AG04450 (cell line): ENCODE measurements around the gene MYL4. TPM values are rescaled to one million over a fixed set of nuclear protein-coding genes. Genes with fewer than 3 reads are reported as not detected.
"Not testable (repeated sequence)": the region's sequence is repeated elsewhere in the genome, so short reads cannot be mapped to it uniquely, and the experiment has no call there.

Experiments
- CTCF ChIA-PET: fragments of 300-600, 350-600 bp; formaldehyde crosslinking; extraction: SDS; loops from one replicate; lab custom pipeline; 2022; ENCODE audit warnings: antibody characterized with exemption, inconsistent platforms; lab: Charles Lee
- POLR2A ChIA-PET: fragments of 350-600 bp; formaldehyde crosslinking; extraction: SDS; loops from one replicate; lab custom pipeline; 2021; ENCODE audit warnings: antibody characterized with exemption, inconsistent platforms; lab: Yijun Ruan, JAX
- DNase-seq: peaks from one replicate; pipeline ENCODE4 v3.0.0-alpha.2; 2011; ENCODE audit warnings: low read depth, low spot score
- H3K27ac ChIP-seq: one replicate; pipeline ENCODE4 v1.5.1; 2012; ENCODE audit warnings: low read depth, low read length, control low read depth
- H3K27me3 ChIP-seq: one replicate; pipeline ENCODE4 v1.6.0; 2012; ENCODE audit warnings: low read length; ENCODE audit not compliant: control insufficient read depth, insufficient read depth
- H3K4me3 ChIP-seq: 2 replicates; pipeline ENCODE4 v1.5.1; 2011; ENCODE audit warnings: mild to moderate bottlenecking, low read depth, low read length, control low read depth
- H3K9me3 ChIP-seq: 2 replicates; pipeline ENCODE4 v1.5.1; 2012; ENCODE audit warnings: low read length; ENCODE audit not compliant: control insufficient read depth, insufficient read depth
- polyA minus RNA-seq: library from RNA; depleted of rRNA, polyadenylated mRNA; stranded (reverse); fragments of >200 nt; gene quantifications from 2 replicates; pipeline ENCODE4 v1.2.3, GENCODE V29; 2011; rRNA and poly(A)+ RNA removed
- polyA plus RNA-seq: library from polyadenylated mRNA; depleted of rRNA; stranded (reverse); fragments of >200 nt; gene quantifications from 2 replicates; pipeline ENCODE4 v1.2.3, GENCODE V29; 2011; rRNA removed
- TF ChIP-seq, protein P1 (sequence below): IDR thresholded peaks from 2 replicates; pipeline ENCODE4 v1.5.1; 2011; ENCODE audit warnings: low read depth, low read length, control low read depth, inconsistent platforms

The MYL4 gene
- polyA plus RNA-seq: 0.17 and 0.19 TPM in 2 replicates
- not detected in 2 replicates for polyA minus RNA-seq

DNA sequence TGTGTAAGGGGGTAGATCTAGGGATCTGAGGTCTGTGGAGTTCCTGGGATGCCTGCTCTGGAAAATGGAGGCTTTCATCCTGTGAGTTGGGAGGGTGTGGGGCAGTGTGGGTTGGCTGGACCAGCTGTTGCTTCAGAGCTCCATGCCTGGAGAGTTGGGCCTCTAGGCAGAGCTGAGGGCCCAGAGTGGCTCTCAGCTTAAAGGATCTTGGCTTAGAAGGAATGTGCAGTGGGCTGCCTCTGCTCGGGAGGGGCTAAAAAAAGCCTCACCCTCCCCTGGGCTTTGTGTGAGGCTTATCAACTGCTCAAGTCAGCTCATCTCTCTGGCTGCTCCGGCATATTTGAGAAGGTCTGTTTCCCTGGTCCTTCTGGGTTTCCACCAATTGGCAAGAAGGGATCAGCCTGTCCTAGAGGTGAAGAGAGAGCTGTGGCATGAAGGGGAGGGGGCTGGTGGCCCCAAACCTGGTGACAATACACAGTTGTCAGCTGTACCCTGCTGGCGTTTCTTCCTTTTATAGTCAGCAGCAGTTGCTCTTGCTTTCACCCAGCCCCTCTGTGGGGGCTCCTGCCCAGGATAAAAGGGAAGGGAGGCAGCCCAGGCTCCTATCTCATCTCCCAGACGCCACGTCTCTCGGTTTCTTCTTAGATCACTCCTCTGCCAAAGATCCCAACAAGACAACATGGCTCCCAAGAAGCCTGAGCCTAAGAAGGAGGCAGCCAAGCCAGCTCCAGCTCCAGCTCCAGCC is at the start of gene MYL4:
MYL4 (plus strand) TSS at position 605 of the 745 bp plus-strand sequence; CDS start at position 680, 75 bp downstream.
- no peak for DNase-seq
- TF ChIP-seq, protein P1, sequence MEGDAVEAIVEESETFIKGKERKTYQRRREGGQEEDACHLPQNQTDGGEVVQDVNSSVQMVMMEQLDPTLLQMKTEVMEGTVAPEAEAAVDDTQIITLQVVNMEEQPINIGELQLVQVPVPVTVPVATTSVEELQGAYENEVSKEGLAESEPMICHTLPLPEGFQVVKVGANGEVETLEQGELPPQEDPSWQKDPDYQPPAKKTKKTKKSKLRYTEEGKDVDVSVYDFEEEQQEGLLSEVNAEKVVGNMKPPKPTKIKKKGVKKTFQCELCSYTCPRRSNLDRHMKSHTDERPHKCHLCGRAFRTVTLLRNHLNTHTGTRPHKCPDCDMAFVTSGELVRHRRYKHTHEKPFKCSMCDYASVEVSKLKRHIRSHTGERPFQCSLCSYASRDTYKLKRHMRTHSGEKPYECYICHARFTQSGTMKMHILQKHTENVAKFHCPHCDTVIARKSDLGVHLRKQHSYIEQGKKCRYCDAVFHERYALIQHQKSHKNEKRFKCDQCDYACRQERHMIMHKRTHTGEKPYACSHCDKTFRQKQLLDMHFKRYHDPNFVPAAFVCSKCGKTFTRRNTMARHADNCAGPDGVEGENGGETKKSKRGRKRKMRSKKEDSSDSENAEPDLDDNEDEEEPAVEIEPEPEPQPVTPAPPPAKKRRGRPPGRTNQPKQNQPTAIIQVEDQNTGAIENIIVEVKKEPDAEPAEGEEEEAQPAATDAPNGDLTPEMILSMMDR: no peak
- ChIA-PET POLR2A (no interaction called here), CTCF (no interaction called here)
- no peak within 1 kb of the TSS for H3K4me3 ChIP-seq
- no peak within 1 kb of the TSS for H3K27ac ChIP-seq
- no peaks in the 10 kb centered on the region for H3K27me3 ChIP-seq
- no peaks in the 10 kb centered on the region for H3K9me3 ChIP-seq

DNA sequence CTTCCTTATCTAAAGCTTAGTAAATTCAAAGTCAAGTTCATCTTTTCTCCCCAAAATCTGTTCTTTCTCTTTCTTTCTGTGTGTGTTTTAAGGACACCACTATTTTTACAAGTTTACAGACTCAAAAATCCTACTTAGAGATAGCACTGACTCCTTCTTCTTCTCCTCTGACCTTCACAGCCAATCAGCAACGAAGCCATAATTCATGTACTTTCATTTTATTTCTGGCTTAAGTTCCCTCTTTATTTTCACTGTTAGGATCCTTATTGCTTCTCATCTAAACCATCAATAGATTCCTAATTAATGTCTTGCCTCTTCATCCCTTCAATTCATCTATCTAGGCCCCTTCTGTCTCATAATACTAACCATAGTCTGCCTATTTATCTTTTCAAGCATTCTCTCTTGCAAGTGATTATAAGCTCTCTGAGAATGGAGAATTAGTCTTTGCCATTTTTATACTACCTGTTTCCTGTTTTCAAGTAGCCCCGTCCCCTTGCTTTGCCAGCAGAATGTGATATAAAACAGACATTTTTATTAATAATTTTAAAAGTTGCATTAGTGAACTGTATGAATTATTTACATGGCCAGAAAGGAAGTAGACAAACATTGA is 47.0 kb upstream of the MYL4 start:
- CTCF ChIA-PET: interaction anchor here (1.0 kb wide), 1 partner anchor 453 kb away, joined by 3 read pairs; no protein-coding TSS in a partner anchor
- Histone ChIP-seq H3K27me3 (no peaks in the 10 kb centered on the region), H3K27ac (no peak overlapping the region), H3K4me3 (no peak overlapping the region), H3K9me3 (no peaks in the 10 kb centered on the region)
- no peak for DNase-seq
- TF ChIP-seq, protein P1: no peak
- POLR2A ChIA-PET: interaction anchor here (0.7 kb wide), 1 partner anchor 184 kb away, joined by 4 read pairs; no protein-coding TSS in a partner anchor

DNA sequence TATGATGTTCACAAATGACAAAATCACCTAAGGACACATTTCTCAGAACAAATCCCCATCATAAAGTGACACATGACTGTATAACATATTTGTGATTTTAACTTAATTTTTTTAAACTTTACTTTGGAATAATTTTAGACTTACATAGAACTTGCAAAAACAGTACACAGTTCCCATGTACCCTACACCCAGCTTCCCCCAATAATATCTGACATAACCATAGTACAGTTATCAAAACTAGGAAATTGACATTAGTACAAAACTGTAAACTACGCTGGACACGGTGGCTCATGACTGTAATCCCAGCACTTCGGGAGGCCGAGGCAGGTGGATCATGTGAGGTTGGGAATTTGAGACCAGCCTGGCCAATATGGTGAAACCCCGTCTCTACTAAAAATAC is 44.9 kb upstream of the MYL4 start:
- CTCF ChIA-PET: no interaction called here
- POLR2A ChIA-PET: no interaction called here
- DNase-seq: no peak
- Histone ChIP-seq H3K27ac (no peak overlapping the region), H3K27me3 (no peaks in the 10 kb centered on the region), H3K4me3 (no peak overlapping the region), H3K9me3 (no peaks in the 10 kb centered on the region)
- TF ChIP-seq, protein P1: no peak

DNA sequence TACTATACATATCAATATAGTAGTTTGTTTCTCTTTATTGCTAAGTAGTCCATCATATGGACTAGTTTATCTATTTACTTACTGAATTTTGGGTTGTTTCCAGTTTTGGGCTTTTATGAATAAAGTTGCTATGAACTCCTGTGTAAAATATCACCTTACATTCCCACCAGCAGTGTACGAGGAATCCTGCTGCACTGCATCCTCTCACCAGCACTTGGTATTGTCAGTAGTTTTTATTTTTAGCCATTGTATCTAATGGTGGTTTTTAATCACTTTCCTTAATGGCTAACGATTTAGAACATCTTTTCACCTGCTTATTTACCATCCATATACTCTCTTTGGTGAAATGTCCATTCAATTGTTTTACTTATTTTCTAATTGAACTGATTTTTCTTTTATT is 44.0 kb upstream of the MYL4 start:
- H3K27ac ChIP-seq: no peak overlapping the region
- ChIA-PET CTCF (no interaction called here), POLR2A (no interaction called here)
- DNase-seq: no peak
- TF ChIP-seq, protein P1: no peak
- H3K9me3 ChIP-seq: no peaks in the 10 kb centered on the region
- H3K4me3 ChIP-seq: no peak overlapping the region
- H3K27me3 ChIP-seq: no peaks in the 10 kb centered on the region

DNA sequence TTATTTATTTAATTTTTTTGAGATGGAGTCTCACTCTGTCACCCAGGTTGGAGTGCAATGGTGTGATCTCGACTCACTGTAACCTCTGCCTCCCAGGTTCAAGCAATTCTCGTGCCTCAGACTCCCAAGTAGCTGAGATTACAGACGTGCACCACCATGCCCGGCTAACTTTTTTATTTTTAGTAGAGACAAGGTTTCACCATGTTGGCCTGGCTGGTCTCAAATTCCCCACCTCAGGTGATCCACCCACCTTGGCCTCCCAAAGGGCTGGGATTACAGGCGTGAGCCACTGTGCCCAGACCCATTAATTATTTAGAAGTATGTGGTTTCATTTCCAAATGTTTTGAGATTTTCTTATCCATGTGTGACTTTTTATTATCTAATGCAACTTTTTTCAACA is 42.3 kb upstream of the MYL4 start:
- H3K27ac ChIP-seq, POLR2A ChIA-PET, DNase-seq, CTCF ChIA-PET, H3K4me3 ChIP-seq, H3K27me3 ChIP-seq, H3K9me3 ChIP-seq: not testable (repeated sequence)

DNA sequence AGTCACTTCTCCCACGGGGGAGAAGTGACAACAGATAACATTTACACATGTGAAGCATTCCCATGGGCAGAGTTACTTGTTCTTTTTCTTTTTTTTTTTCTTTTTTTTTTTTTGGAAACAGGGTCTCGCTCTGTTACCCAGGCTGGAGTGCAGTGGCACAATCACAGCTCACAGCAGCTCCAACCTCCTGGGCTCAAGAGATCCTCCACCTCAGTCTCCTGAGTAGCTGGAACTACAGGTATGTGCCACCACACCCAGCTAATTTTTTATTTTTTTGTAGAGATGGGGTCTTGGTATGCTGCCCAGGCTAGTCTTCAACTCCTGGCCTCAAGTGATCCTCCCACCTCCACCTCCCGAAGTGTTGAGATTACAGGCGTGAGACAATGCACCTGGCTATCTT is 40.3 kb upstream of the MYL4 start:
- DNase-seq, H3K27me3 ChIP-seq, POLR2A ChIA-PET, H3K9me3 ChIP-seq, H3K27ac ChIP-seq, H3K4me3 ChIP-seq: not testable (repeated sequence)
- CTCF ChIA-PET: interaction anchor here (1.7 kb wide), 1 partner anchor 147 kb away, joined by 4 read pairs; no protein-coding TSS in a partner anchor
